K562 (cell line): Measurements from ENCODE around the gene ARHGEF3. TPM values are rescaled to one million over a fixed set of nuclear protein-coding genes. Genes with fewer than 3 reads are reported as not detected.

Source experiments
- polyA plus RNA-seq, 8 experiments: library from polyadenylated mRNA; depleted of rRNA in 4 of 8; stranded (reverse) in 5 of 8; unstranded in 3 of 8; fragments of >200 nt; fragmentation: Nextera tagmentation in 2 of 8; fragmentation: Illumina TruSeq in 1 of 8; extraction: Ambion mirVana in 2 of 8; extraction: Trizol in 1 of 8; gene quantifications; 2 replicates each; pipeline versions ENCODE4 v1.2.1 to v1.2.3, GENCODE V29; 2011 to 2014; ENCODE audit warnings: inconsistent platforms in 1 of 8, missing spikeins in 1 of 8
- total RNA-seq, 7 experiments: library from RNA; depleted of rRNA in 6 of 7; stranded (reverse); fragments of >200 nt in 6 of 7; fragmentation: Illumina TruSeq in 2 of 7; extraction: Trizol in 2 of 7; gene quantifications; 2 replicates each; pipeline versions ENCODE4 v1.2.1 to v1.2.3, GENCODE V29; 2011 to 2021; ENCODE audit warnings: low replicate concordance in 1 of 7
- TF ChIP-seq, protein P1 (sequence below), 2 experiments: fragments of 450-650 bp; formaldehyde crosslinking in 1 of 2; IDR thresholded peaks; 2 replicates each; pipeline versions ENCODE4 v1.4.0 to v1.6.1; 2014 to 2020; ENCODE audit warnings: mild to moderate bottlenecking in 2 of 2, borderline replicate concordance in 1 of 2, low read depth in 1 of 2

The ARHGEF3 gene
- total and polyA plus RNA-seq, 9 of the 15 experiments (the other 6 are each of a cell fraction or from before 2014, with no cell fraction given): 0.77 to 2.7 (median 1.4) TPM

DNA sequence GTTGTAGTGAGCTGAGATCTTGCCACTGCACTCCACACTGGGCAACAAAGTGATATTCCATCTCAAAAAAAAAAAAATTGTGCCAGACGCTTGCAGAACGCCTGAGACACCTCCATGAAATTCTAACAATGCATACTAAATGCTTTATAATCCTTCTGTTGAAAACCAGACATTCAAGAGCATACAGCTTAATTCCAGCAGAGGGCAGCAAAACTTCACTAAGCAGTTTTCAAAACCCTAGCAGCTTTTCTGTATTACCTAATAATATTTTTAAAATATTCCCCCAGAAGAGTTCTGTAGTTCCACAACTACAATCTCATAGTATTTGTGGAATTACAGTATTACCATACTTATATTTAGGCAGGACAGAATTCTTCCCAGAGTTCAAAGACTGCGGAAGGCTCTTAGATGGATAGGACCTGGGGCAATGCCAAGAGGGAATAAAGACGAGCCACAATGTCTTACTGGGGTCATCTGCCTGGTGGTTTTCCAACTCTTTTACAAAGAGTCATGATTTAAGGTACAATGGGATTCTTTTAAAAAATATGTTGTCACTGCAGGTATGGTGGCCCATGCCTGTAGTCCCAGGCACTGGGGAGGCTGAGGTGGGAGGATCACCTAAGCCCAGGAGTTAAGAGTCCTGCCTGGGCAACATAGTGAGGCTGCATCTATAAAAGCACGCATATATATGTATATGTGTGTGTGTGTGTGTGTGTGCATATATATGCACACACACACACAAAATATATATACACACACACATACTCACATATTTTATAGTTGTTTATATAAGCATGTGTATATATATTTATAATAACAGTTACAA, 99.0 kb downstream of the ARHGEF3 start (continued):
- TF ChIP-seq, protein P1, sequence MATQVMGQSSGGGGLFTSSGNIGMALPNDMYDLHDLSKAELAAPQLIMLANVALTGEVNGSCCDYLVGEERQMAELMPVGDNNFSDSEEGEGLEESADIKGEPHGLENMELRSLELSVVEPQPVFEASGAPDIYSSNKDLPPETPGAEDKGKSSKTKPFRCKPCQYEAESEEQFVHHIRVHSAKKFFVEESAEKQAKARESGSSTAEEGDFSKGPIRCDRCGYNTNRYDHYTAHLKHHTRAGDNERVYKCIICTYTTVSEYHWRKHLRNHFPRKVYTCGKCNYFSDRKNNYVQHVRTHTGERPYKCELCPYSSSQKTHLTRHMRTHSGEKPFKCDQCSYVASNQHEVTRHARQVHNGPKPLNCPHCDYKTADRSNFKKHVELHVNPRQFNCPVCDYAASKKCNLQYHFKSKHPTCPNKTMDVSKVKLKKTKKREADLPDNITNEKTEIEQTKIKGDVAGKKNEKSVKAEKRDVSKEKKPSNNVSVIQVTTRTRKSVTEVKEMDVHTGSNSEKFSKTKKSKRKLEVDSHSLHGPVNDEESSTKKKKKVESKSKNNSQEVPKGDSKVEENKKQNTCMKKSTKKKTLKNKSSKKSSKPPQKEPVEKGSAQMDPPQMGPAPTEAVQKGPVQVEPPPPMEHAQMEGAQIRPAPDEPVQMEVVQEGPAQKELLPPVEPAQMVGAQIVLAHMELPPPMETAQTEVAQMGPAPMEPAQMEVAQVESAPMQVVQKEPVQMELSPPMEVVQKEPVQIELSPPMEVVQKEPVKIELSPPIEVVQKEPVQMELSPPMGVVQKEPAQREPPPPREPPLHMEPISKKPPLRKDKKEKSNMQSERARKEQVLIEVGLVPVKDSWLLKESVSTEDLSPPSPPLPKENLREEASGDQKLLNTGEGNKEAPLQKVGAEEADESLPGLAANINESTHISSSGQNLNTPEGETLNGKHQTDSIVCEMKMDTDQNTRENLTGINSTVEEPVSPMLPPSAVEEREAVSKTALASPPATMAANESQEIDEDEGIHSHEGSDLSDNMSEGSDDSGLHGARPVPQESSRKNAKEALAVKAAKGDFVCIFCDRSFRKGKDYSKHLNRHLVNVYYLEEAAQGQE (IDR thresholded peaks at IDR 0.05; ENCODE audit: borderline replicate concordance): peak; percentile 58; the same call in 1 of the 2 replicates
- TF ChIP-seq, protein P1 (CRISPR knock-in tag; IDR thresholded peaks at IDR 0.05; ENCODE audit: low read depth): no peak
